GM12865 (cell line): ENCODE data around the gene TFAP2C.

Experiments
- DNase-seq: peaks from one replicate; pipeline ENCODE4 v3.0.0; 2010; ENCODE audit warnings: low read depth
- H3K4me3 ChIP-seq: 2 replicates; pipeline ENCODE4 v1.5.1; 2011; ENCODE audit warnings: mild to moderate bottlenecking, low read depth, low read length, control low read depth
- TF ChIP-seq, protein P1 (sequence below): IDR thresholded peaks from 2 replicates; pipeline ENCODE4 v1.5.1; 2011; ENCODE audit warnings: low read length, control low read depth, low read depth, inconsistent platforms; ENCODE audit not compliant: insufficient read depth; ENCODE audit errors: missing control alignments

TFAP2C gene

DNA sequence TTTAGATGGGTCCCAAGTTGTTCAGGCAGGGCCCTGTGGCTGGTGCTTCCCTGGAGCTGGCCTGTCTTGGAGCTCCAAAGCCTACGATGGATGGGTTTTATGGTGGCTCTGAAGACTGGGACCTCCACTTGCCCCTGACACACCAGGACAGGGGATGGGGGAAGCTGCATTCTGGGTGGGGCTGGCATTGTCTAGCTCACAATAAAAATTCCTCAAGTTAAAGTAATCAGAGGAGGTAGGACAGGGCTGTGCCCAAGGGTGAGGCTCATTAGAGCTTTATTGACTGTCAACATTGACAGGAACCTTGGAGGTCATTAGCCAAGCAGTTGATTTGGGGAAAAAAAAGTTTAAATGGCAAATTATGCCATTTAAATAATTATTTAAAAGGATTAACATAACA lies 35.7 kb downstream of the TFAP2C start:
- H3K4me3 ChIP-seq, result no peak overlapping the region
- DNase-seq, result no peak
- TF ChIP-seq, protein P1, sequence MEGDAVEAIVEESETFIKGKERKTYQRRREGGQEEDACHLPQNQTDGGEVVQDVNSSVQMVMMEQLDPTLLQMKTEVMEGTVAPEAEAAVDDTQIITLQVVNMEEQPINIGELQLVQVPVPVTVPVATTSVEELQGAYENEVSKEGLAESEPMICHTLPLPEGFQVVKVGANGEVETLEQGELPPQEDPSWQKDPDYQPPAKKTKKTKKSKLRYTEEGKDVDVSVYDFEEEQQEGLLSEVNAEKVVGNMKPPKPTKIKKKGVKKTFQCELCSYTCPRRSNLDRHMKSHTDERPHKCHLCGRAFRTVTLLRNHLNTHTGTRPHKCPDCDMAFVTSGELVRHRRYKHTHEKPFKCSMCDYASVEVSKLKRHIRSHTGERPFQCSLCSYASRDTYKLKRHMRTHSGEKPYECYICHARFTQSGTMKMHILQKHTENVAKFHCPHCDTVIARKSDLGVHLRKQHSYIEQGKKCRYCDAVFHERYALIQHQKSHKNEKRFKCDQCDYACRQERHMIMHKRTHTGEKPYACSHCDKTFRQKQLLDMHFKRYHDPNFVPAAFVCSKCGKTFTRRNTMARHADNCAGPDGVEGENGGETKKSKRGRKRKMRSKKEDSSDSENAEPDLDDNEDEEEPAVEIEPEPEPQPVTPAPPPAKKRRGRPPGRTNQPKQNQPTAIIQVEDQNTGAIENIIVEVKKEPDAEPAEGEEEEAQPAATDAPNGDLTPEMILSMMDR, result no peak

DNA sequence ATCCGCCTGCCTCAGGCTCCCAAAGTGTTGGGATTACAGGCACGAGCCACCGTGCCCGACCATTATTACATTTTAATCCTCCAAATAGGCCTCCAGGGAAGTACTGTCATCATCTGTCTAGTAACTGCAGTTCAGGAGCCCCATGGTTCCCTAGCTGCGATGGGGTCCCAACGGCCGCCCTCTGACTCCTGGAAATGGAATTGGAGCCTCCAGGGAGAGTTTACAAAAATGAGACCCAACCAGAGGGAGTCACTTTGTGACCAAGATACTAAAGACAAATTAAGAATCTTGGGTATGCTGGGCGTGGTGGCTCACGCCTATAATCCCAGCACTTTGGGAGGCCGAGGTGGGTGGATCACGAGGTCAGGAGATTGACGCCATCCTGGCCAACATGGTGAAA lies 36.7 kb downstream of the TFAP2C start:
- no peak overlapping the region for H3K4me3 ChIP-seq
- DNase-seq, result no peak
- TF ChIP-seq, protein P1, result no peak

DNA sequence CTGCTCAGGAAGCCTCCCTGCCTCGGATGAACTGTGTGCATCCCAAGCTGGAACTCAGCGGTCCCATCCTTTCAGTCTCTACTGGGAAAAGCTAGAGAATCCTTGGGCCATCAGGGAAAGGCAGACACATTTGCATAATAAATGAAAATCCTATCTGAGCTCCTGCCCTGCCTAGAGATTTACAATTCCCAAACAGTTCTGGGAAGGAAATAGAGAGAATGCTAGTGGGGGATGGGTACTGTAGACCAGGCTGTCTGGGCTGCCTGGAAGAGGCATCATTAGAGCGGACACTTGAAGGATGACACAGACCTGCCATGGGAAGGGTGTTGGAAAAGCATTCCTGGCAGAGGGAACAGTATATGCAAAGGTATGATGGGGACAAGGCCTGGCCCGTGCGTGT lies 44.3 kb downstream of the TFAP2C start:
- H3K4me3 ChIP-seq, result no peak overlapping the region
- DNase-seq, result no peak
- TF ChIP-seq, protein P1, result no peak

DNA sequence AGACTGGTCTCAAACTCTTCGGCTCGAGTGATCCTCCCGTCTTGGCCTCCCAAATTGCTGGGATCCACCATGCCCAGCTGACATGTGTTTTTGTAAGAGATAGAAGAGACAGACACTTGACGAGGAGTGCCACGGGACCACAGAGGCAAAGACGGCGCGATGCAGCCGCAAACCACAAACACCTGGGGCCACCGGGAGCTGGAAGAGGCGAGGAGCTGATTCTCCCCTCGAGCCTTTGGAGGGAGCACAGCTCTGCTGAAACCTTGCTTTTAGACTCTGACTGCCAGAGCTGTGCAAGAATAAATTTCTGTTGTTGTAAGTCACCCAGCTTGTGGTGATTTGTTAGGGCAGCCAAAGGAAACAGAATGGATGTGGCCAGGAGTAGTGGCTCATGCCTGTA lies 46.9 kb downstream of the TFAP2C start:
- DNase-seq, result no peak
- TF ChIP-seq, protein P1, result no peak
- H3K4me3 ChIP-seq, result no peak overlapping the region

DNA sequence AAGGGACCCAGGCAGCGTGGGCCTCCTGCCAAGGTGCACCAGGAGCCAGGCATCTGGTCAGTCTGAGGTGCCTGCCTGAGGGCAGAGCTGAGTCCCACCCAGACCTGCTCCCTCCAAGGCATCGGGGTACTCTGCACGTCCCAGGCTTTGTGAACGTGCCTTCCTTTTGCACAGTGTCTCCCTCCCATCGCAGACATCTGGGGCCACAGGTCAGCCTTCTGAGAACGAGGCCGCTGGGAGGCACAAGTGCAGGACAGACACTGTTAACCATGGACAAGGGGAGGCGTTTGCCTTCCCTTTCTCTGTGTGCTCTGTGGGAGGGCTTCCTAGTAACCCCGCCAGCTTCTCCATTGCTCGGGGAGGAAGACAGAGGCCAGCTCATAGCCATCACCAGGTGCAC lies 47.6 kb downstream of the TFAP2C start:
- no peak for DNase-seq
- H3K4me3 ChIP-seq, result no peak overlapping the region
- TF ChIP-seq, protein P1, result no peak

DNA sequence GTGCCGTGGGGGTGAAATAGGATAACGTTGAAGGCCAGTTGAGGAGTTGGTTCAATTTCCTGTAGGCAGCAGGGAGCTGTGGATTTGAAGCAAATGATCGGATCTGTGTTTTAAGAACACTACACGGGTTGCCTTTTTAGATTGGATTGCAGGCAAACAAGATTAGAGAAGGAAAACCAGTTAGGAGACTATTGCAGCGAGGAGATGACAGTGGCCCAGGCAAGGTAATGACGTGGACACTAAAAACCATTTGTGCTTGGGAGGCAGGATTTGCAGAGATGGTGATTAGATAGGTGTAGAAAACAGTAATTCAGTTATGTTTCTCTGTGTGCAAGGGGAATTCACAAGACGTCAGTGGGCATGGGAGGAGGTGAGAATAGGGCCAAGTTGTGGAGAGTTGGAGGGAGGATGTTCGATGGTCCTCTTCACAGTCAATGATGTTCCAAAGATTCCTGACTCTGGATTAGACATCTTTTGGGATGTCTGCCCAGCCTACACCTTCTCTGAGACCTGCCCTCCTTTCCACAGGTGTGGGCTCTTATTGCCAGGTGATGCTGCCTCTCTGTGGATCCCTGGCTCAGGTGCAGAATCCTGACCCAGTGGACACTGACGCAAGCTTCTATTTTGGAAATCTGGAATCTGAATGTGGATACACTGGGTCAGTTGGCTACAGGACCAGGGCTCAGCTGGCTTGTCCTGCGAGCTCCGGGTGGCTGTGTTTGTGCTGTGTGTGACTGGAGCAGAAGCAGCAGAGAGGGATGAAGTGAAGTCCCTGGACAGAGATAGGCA lies 54.2 kb downstream of the TFAP2C start:
- DNase-seq, result no peak

More for the DNA sequence above, 54.2 kb downstream of the TFAP2C start:
- no peak overlapping the region for H3K4me3 ChIP-seq
- TF ChIP-seq, protein P1, result no peak
